ENCODE data around the gene CUX1.

CUX1 gene

DNA sequence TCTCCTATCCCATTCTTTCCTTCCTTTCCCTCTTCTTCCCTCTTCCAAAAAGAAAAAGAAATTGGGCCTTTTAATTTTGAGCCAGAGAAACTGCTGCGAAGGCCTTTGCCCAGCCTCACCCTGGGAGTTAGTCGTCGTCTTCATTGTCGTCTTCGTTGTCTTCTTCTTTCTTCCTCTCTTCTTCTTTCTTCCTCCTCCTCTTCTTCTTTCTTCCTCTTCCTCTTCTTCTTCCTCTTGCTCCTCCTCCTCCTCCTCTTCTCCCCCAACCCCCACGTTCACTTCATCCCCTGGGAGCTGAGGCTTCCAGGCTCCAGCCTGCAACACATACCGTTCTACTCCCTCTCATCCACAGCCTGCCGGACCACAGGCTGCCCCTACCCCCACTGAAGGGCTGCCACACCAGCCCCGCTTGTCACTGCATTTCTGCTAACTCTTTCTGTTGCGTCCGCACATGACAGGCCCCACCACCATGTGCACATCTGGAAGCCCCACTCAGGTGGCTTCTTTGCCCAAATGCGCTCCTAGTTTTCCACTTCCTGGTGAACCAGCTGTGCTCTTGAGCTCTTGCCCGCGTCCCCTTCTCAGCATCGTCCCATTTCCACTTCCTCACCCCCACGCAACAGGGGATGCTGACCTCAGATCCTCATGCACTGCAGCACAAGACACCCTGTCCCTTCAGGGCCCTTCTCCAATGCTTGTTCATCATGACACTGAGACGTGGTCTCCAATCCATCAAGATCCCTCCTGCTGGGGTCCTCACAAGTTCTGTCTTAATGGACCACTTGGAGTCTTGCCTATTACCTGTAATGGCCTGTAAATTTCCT is 374.3 kb downstream of the CUX1 start:
- no peaks in the 10 kb centered on the region for H3K4me1 Mint-ChIP-seq (ENCODE audit: low read depth)
- no peaks in the 10 kb centered on the region for H3K9me3 Mint-ChIP-seq
- no peak overlapping the region for H3K4me3 Mint-ChIP-seq
- no peak overlapping the region for H3K27ac Mint-ChIP-seq
- H3K27me3 Mint-ChIP-seq, result no peaks in the 10 kb centered on the region
- H3K36me3 Mint-ChIP-seq (ENCODE audit: low read depth), result peaks cover 60% of the 10 kb centered on the region
- no peak for DNase-seq

- no peak overlapping the region for H3K4me3 Mint-ChIP-seq
- no peaks in the 10 kb centered on the region for H3K9me3 Mint-ChIP-seq
- H3K4me1 Mint-ChIP-seq (ENCODE audit: low read depth), result no peaks in the 10 kb centered on the region
- DNase-seq, result no peak
- H3K36me3 Mint-ChIP-seq (ENCODE audit: low read depth), result peaks cover 70% of the 10 kb centered on the region
- no peaks in the 10 kb centered on the region for H3K27me3 Mint-ChIP-seq
- H3K27ac Mint-ChIP-seq, result no peak overlapping the region
Measured at GRCh38 chr7:102192790-102193189, 375.4 kb downstream of the CUX1 start.

DNA sequence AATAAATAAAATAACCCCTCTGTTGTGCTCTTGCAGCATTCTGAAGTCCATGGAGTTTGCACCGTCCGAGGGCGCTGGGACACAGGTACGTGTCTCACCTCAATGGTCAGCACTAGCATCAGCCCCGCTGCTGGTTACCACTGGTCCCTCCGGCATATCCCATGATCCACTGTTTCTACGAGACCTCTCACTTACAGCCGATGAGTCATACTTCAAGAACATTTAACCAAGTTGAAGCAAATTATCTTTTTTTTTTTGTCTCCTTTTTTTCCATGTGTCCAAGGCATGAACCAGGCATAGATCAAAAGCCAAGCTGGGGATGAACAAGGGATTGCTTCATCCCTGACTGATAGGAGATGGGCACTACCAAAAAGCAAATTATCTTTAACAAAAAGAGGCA is 376.4 kb downstream of the CUX1 start:
- Mint-ChIP-seq H3K9me3 (no peaks in the 10 kb centered on the region), H3K36me3 (ENCODE audit: low read depth) (peaks cover 80% of the 10 kb centered on the region), H3K4me3 (no peak overlapping the region), H3K4me1 (ENCODE audit: low read depth) (no peaks in the 10 kb centered on the region), H3K27me3 (no peaks in the 10 kb centered on the region), H3K27ac (no peak overlapping the region)
- no peak for DNase-seq

DNA sequence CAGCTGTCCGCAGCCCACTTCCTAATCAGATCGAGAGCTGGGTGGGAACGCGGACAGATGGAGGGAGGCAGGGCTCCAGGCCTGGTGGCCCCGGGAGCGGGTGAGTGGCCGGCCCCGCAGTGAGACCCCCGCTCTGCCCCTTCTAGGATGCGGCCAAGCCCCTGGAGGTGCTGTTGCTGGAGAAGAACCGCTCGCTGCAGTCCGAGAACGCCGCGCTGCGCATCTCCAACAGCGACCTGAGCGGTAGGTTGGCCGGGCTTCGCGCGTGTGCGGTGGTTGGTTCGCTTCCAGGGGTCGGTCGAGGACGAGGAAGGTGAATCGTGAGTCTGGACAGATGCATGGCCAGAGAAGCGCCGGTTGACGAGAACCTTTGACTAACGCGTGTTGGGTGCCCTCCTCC is 377.9 kb downstream of the CUX1 start:
- Mint-ChIP-seq H3K4me1 (ENCODE audit: low read depth) (no peaks in the 10 kb centered on the region), H3K36me3 (ENCODE audit: low read depth) (peaks cover 85% of the 10 kb centered on the region), H3K27ac (no peak overlapping the region), H3K9me3 (no peaks in the 10 kb centered on the region), H3K27me3 (no peaks in the 10 kb centered on the region), H3K4me3 (no peak overlapping the region)
- no peak for DNase-seq

GRCh38 chr7:102196028-102196427 is 378.6 kb downstream of the CUX1 start:
- Mint-ChIP-seq H3K4me3 (no peak overlapping the region), H3K4me1 (ENCODE audit: low read depth) (no peaks in the 10 kb centered on the region), H3K27ac (no peak overlapping the region), H3K36me3 (ENCODE audit: low read depth) (peaks cover 83% of the 10 kb centered on the region), H3K27me3 (no peaks in the 10 kb centered on the region), H3K9me3 (no peaks in the 10 kb centered on the region)
- DNase-seq, result no peak

GRCh38 chr7:102197161-102197560 is 379.7 kb downstream of the CUX1 start:
- no peak for DNase-seq
- Mint-ChIP-seq H3K4me3 (no peak overlapping the region), H3K36me3 (ENCODE audit: low read depth) (peaks cover 84% of the 10 kb centered on the region), H3K4me1 (ENCODE audit: low read depth) (no peaks in the 10 kb centered on the region), H3K27me3 (no peaks in the 10 kb centered on the region), H3K9me3 (no peaks in the 10 kb centered on the region), H3K27ac (no peak overlapping the region)

- Mint-ChIP-seq H3K27ac (no peak overlapping the region), H3K36me3 (ENCODE audit: low read depth) (peaks cover 87% of the 10 kb centered on the region), H3K4me3 (no peak overlapping the region), H3K27me3 (no peaks in the 10 kb centered on the region), H3K9me3 (no peaks in the 10 kb centered on the region), H3K4me1 (ENCODE audit: low read depth) (no peaks in the 10 kb centered on the region)
- no peak for DNase-seq
Measured at GRCh38 chr7:102197599-102197998, 380.2 kb downstream of the CUX1 start.

DNA sequence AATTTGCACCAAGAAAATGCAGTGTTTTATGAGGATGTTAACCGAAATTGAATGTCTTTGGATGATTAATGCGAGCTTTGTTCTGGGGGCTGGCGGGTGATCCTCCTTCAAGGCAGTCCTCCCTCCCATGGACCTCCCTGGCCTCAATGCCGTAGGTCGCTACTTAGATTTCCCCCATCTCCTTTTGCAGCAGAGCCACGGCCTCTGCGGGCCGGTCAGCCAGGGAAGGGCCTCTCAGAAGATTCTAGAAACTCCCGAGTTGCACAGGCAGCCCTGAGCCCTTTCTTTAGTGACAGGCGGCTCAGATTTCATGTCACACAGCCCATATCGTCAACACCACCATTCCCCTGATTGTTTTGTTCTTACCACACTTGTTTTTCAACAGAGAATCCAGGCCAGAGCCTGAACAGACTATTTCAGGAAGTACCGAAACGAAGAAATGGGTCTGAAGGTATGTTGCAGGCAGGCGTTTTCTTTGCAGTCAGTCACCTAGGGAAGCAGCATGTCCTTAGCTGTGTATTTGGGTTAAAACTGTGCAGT is 381.1 kb downstream of the CUX1 start:
- Mint-ChIP-seq H3K27me3 (no peaks in the 10 kb centered on the region), H3K4me3 (no peak overlapping the region), H3K4me1 (ENCODE audit: low read depth) (no peaks in the 10 kb centered on the region), H3K9me3 (no peaks in the 10 kb centered on the region), H3K27ac (no peak overlapping the region), H3K36me3 (ENCODE audit: low read depth) (peaks cover 81% of the 10 kb centered on the region)
- no peak for DNase-seq

GRCh38 chr7:102201576-102201975 is 384.1 kb downstream of the CUX1 start:
- H3K27me3 Mint-ChIP-seq, result no peaks in the 10 kb centered on the region
- no peak overlapping the region for H3K27ac Mint-ChIP-seq
- peaks cover 88% of the 10 kb centered on the region for H3K36me3 Mint-ChIP-seq (ENCODE audit: low read depth)
- H3K9me3 Mint-ChIP-seq, result no peaks in the 10 kb centered on the region
- no peaks in the 10 kb centered on the region for H3K4me1 Mint-ChIP-seq (ENCODE audit: low read depth)
- no peak overlapping the region for H3K4me3 Mint-ChIP-seq
- no peak for DNase-seq

- no peak for DNase-seq
- Mint-ChIP-seq H3K36me3 (ENCODE audit: low read depth) (peaks cover 84% of the 10 kb centered on the region), H3K27ac (no peak overlapping the region), H3K4me3 (no peak overlapping the region), H3K4me1 (ENCODE audit: low read depth) (no peaks in the 10 kb centered on the region), H3K27me3 (no peaks in the 10 kb centered on the region), H3K9me3 (no peaks in the 10 kb centered on the region)
Measured at GRCh38 chr7:102202556-102202955, 385.1 kb downstream of the CUX1 start.

DNA sequence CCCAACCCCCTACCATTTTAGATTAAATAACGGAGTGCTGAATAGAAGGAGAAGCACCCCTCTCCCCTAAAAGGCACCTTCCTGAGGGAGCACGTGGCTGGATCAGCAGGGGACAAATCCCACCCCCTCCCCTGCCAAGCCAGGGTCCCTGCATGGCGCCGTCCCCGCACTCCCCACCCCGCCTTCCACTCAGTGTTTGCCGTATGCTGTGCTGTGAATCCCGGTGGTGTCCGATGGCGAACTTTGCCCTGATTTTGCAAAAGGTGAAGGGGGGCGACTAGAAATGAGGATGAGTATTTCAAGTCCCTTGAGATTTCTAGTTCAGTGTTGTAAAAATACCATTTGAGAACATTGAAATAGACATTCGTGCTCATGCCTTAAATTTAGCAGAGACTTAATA is 385.8 kb downstream of the CUX1 start:
- Mint-ChIP-seq H3K36me3 (ENCODE audit: low read depth) (peaks cover 77% of the 10 kb centered on the region), H3K27me3 (no peaks in the 10 kb centered on the region)

DNA sequence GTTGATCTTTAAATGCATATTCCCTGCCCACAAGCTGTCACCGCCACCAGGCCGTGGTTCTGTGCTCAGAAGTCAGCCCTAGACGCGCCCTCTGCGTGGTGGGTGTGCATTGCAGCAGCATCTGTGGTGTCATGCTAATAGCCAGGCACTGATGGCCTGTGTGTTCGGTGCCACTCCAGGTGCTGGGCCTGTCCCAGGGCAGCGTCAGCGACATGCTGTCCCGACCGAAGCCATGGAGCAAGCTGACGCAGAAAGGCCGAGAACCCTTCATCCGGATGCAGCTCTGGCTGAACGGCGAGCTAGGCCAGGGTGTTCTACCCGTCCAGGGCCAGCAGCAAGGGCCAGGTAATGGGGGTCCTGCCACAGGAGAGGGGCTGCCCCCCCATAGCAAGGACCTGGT is 386.8 kb downstream of the CUX1 start:
- Mint-ChIP-seq H3K27me3 (no peaks in the 10 kb centered on the region), H3K27ac (no peak overlapping the region), H3K9me3 (no peaks in the 10 kb centered on the region), H3K4me1 (ENCODE audit: low read depth) (no peaks in the 10 kb centered on the region), H3K36me3 (ENCODE audit: low read depth) (peaks cover 75% of the 10 kb centered on the region), H3K4me3 (no peak overlapping the region)
- DNase-seq, result no peak

More for the DNA sequence above, 385.8 kb downstream of the CUX1 start:
- DNase-seq, result no peak
- H3K4me3 Mint-ChIP-seq, result no peak overlapping the region
- H3K9me3 Mint-ChIP-seq, result no peaks in the 10 kb centered on the region
- H3K27ac Mint-ChIP-seq, result no peak overlapping the region
- no peaks in the 10 kb centered on the region for H3K4me1 Mint-ChIP-seq (ENCODE audit: low read depth)

- no peak for DNase-seq
- peaks cover 70% of the 10 kb centered on the region for H3K36me3 Mint-ChIP-seq (ENCODE audit: low read depth)
Measured at GRCh38 chr7:102205915-102206314, 388.5 kb downstream of the CUX1 start.

DNA sequence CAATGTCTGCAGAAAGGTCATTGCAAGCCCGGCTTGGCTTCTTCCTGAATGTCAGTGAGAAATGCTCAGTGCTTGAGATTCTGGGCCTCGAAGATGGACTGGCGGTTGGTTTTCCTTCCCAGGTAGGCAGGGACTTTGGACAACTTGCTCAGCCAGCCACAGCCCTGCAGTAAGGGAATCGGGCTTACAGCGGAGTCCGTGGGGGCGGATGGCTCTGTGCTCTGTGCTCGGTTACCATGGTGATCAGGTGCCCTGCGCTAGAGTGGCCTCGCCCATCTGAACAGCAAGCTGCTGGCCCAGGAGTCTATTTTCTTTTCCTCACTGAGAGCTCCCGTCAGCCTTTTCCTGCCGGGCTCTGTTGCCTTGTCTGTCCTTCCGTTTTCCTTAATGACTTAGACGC is 391.4 kb downstream of the CUX1 start:
- H3K9me3 Mint-ChIP-seq, result no peaks in the 10 kb centered on the region
- H3K27me3 Mint-ChIP-seq, result no peaks in the 10 kb centered on the region
- no peak for DNase-seq
- H3K4me1 Mint-ChIP-seq (ENCODE audit: low read depth), result no peaks in the 10 kb centered on the region
- peaks cover 57% of the 10 kb centered on the region for H3K36me3 Mint-ChIP-seq (ENCODE audit: low read depth)
- no peak overlapping the region for H3K4me3 Mint-ChIP-seq
- H3K27ac Mint-ChIP-seq, result no peak overlapping the region

More at GRCh38 chr7:102205915-102206314, 388.5 kb downstream of the CUX1 start:
- Mint-ChIP-seq H3K27me3 (no peaks in the 10 kb centered on the region), H3K4me1 (ENCODE audit: low read depth) (no peaks in the 10 kb centered on the region), H3K27ac (no peak overlapping the region), H3K4me3 (no peak overlapping the region), H3K9me3 (no peaks in the 10 kb centered on the region)

GRCh38 chr7:102210787-102211186 is 393.4 kb downstream of the CUX1 start:
- Mint-ChIP-seq H3K27me3 (no peaks in the 10 kb centered on the region), H3K4me1 (ENCODE audit: low read depth) (no peaks in the 10 kb centered on the region), H3K27ac (no peak overlapping the region), H3K9me3 (no peaks in the 10 kb centered on the region), H3K36me3 (ENCODE audit: low read depth) (peaks cover 46% of the 10 kb centered on the region), H3K4me3 (no peak overlapping the region)
- DNase-seq, result no peak
